Measurements from ENCODE around the gene CYRIA.

CYRIA gene

DNA sequence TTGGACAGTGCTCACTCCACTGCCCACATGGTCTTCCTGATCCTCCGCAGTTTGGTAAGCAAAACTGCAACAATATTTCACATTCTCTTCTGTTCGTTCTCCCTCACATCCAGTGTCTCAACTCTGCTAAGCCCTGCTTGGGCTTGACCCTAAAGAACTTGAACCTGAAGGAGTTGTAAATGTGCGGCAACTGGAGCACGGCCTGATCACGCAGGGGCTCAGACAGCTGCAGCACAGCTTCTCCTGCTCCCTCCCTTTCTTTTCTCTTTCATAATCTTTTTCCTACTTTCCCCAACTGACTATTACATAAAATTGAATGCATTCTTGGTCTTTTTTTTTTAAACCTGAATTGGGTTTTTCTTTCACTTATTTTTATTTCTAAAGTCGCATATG lies 10.2 kb downstream of the CYRIA start:
- TF ChIP-seq, protein P1, sequence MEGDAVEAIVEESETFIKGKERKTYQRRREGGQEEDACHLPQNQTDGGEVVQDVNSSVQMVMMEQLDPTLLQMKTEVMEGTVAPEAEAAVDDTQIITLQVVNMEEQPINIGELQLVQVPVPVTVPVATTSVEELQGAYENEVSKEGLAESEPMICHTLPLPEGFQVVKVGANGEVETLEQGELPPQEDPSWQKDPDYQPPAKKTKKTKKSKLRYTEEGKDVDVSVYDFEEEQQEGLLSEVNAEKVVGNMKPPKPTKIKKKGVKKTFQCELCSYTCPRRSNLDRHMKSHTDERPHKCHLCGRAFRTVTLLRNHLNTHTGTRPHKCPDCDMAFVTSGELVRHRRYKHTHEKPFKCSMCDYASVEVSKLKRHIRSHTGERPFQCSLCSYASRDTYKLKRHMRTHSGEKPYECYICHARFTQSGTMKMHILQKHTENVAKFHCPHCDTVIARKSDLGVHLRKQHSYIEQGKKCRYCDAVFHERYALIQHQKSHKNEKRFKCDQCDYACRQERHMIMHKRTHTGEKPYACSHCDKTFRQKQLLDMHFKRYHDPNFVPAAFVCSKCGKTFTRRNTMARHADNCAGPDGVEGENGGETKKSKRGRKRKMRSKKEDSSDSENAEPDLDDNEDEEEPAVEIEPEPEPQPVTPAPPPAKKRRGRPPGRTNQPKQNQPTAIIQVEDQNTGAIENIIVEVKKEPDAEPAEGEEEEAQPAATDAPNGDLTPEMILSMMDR (IDR thresholded peaks at IDR 0.05; ENCODE audit: control extremely low read depth, extremely low read depth, low read depth, missing control alignments) = no peak
- CTCF ChIA-PET = interaction anchor here (1.1 to 6.6 kb wide), 5 partner anchors 8 to 104 kb away, joined by 3 to 42 read pairs (median 4); partner anchors contain the start of gene CYRIA
- POLR2A ChIA-PET = no interaction called here
- no peak for DNase-seq (ENCODE audit: extremely low spot score)

GRCh38 chr2:16654833-16655444 lies 10.7 kb downstream of the CYRIA start:
- ChIA-PET POLR2A (no interaction called here), CTCF (interaction anchor here (1.0 to 6.6 kb wide), 10 partner anchors 8 to 104 kb away, joined by 3 to 42 read pairs (median 6); partner anchors contain the start of gene CYRIA)
- DNase-seq (ENCODE audit: extremely low spot score) = no peak
- TF ChIP-seq, protein P1 (IDR thresholded peaks at IDR 0.05; ENCODE audit: control extremely low read depth, extremely low read depth, low read depth, missing control alignments) = no peak

GRCh38 chr2:16653799-16654198 lies 11.8 kb downstream of the CYRIA start:
- ChIA-PET POLR2A (no interaction called here), CTCF (interaction anchor here (0.9 to 6.6 kb wide), 8 partner anchors 9 to 103 kb away, joined by 3 to 42 read pairs (median 10); partner anchors contain the start of gene CYRIA)
- TF ChIP-seq, protein P1 (IDR thresholded peaks at IDR 0.05; ENCODE audit: control extremely low read depth, extremely low read depth, low read depth, missing control alignments) = no peak
- peak; percentile 43 for DNase-seq (ENCODE audit: extremely low spot score)

DNA sequence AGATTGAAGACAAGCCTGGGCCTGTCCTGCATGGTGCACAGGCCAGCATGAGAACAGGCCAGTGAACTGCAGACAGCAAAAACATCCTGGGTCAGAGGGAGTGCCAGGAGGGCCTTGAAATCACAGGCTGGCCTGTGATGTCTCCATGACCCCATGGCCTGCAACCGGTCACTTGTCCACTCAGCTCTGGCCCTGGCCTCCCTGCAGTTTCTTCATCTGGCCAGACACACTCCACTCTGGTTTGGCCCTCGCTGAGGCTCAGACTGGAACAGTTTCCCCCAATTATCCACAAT lies 12.6 kb downstream of the CYRIA start:
- POLR2A ChIA-PET = no interaction called here
- CTCF ChIA-PET = interaction anchor here (0.9 to 6.6 kb wide), 10 partner anchors 9 to 104 kb away, joined by 3 to 42 read pairs (median 8); partner anchors contain the start of gene CYRIA
- DNase-seq (ENCODE audit: extremely low spot score) = no peak
- TF ChIP-seq, protein P1 (IDR thresholded peaks at IDR 0.05; ENCODE audit: control extremely low read depth, extremely low read depth, low read depth, missing control alignments) = no peak

GRCh38 chr2:16652296-16653082 lies 13.1 kb downstream of the CYRIA start:
- no peak for DNase-seq (ENCODE audit: extremely low spot score)
- POLR2A ChIA-PET = no interaction called here
- CTCF ChIA-PET = interaction anchor here (0.8 to 6.6 kb wide), 11 partner anchors 9 to 105 kb away, joined by 3 to 42 read pairs (median 5); partner anchors contain the start of gene CYRIA
- TF ChIP-seq, protein P1 (IDR thresholded peaks at IDR 0.05; ENCODE audit: control extremely low read depth, extremely low read depth, low read depth, missing control alignments) = no peak

GRCh38 chr2:16650287-16651249 lies 15.1 kb downstream of the CYRIA start:
- no peak for DNase-seq (ENCODE audit: extremely low spot score)
- POLR2A ChIA-PET = interaction anchor here (0.6 kb wide), 1 partner anchor 54 kb away, joined by 3 read pairs; no protein-coding TSS in a partner anchor
- CTCF ChIA-PET = interaction anchor here (0.8 to 6.6 kb wide), 7 partner anchors 13 to 106 kb away, joined by 3 to 42 read pairs (median 3); partner anchors contain the start of gene CYRIA
- TF ChIP-seq, protein P1 (IDR thresholded peaks at IDR 0.05; ENCODE audit: control extremely low read depth, extremely low read depth, low read depth, missing control alignments) = no peak

Measured in GM10248 (cell line).